SU-DHL-6 (cell line): Measurements from ENCODE around the gene ITGAV.

ENCODE experiments used
- H2AFZ ChIP-seq: fragments of 200-600 bp; sonication (generic); 2 replicates; pipeline ENCODE4 v1.6.1; 2014; ENCODE audit warnings: low read depth, mild to moderate bottlenecking, moderate library complexity, mixed read lengths, antibody characterized with exemption, low read length; ENCODE audit not compliant: severe bottlenecking
- H3F3A ChIP-seq: fragments of 200-600 bp; shearing (Covaris generic); 2 replicates; pipeline ENCODE4 v1.6.0; 2016; ENCODE audit warnings: antibody characterized with exemption, mild to moderate bottlenecking; ENCODE audit not compliant: insufficient read depth
- H3K27ac ChIP-seq: fragments of 200-600 bp; sonication (generic); 2 replicates; pipeline ENCODE4 v1.5.1; 2016; ENCODE audit warnings: low read depth, mild to moderate bottlenecking, low read length, moderate library complexity, mixed read lengths
- H3K27me3 ChIP-seq: fragments of 200-600 bp; sonication (generic), shearing (Covaris generic); 2 replicates; pipeline ENCODE4 v1.6.0; 2014; ENCODE audit warnings: mild to moderate bottlenecking, low read length
- H3K36me3 ChIP-seq: fragments of 200-600 bp; sonication (generic); 2 replicates; pipeline ENCODE4 v1.6.1; 2014; ENCODE audit warnings: mild to moderate bottlenecking, low read length, mixed read lengths
- H3K4me2 ChIP-seq: fragments of 300-600, 200-600 bp; shearing (Covaris generic), sonication (generic); 2 replicates; pipeline ENCODE4 v1.6.0; 2014; ENCODE audit warnings: low read length, low read depth, mild to moderate bottlenecking; ENCODE audit not compliant: poor library complexity, severe bottlenecking
- H3K4me3 ChIP-seq: fragments of 200-600 bp; sonication (generic); 2 replicates; pipeline ENCODE4 v1.5.1; 2014; ENCODE audit warnings: antibody characterized with exemption, low read length, mild to moderate bottlenecking, mixed read lengths; ENCODE audit not compliant: insufficient read depth, poor library complexity, severe bottlenecking
- H3K79me2 ChIP-seq: fragments of 200-600 bp; sonication (generic); 2 replicates; pipeline ENCODE4 v1.6.1; 2014; ENCODE audit warnings: mild to moderate bottlenecking, low read length, moderate library complexity; ENCODE audit not compliant: insufficient read depth
- H3K9ac ChIP-seq: fragments of 200-600 bp; sonication (generic); 2 replicates; pipeline ENCODE4 v1.7.0; 2014; ENCODE audit warnings: mild to moderate bottlenecking, low read length
- H3K9me2 ChIP-seq: fragments of 200-600 bp; sonication (generic); replicated peaks from 2 replicates; pipeline ENCODE4 v1.6.1; 2014; ENCODE audit warnings: low read length; ENCODE audit not compliant: insufficient read depth
- H3K9me3 ChIP-seq: fragments of 200-600 bp; sonication (generic); 2 replicates; pipeline ENCODE4 v1.6.1; 2014; ENCODE audit warnings: low read length, mixed read lengths; ENCODE audit not compliant: insufficient read depth
- H4K20me1 ChIP-seq: fragments of 200-600 bp; sonication (generic); 2 replicates; pipeline ENCODE4 v1.6.1; 2014; ENCODE audit warnings: low read depth, mild to moderate bottlenecking, antibody characterized with exemption, low read length, moderate library complexity, mixed read lengths
- EZH2phosphoT487 ChIP-seq: fragments of 200-600 bp; sonication (generic), shearing (Covaris generic); conservative IDR thresholded peaks from 2 replicates; pipeline ENCODE4 v1.6.1; 2018; ENCODE audit warnings: mild to moderate bottlenecking, antibody characterized with exemption, low read length, moderate library complexity, mixed read lengths
- TF ChIP-seq, protein P1 (sequence below): fragments of 200-600 bp; sonication (generic); IDR thresholded peaks from one replicate; pipeline ENCODE4 v1.5.1; 2017; ENCODE audit warnings: antibody characterized with exemption, mild to moderate bottlenecking, low read length, moderate library complexity; ENCODE audit not compliant: insufficient read depth, poor library complexity, severe bottlenecking

ITGAV gene

DNA sequence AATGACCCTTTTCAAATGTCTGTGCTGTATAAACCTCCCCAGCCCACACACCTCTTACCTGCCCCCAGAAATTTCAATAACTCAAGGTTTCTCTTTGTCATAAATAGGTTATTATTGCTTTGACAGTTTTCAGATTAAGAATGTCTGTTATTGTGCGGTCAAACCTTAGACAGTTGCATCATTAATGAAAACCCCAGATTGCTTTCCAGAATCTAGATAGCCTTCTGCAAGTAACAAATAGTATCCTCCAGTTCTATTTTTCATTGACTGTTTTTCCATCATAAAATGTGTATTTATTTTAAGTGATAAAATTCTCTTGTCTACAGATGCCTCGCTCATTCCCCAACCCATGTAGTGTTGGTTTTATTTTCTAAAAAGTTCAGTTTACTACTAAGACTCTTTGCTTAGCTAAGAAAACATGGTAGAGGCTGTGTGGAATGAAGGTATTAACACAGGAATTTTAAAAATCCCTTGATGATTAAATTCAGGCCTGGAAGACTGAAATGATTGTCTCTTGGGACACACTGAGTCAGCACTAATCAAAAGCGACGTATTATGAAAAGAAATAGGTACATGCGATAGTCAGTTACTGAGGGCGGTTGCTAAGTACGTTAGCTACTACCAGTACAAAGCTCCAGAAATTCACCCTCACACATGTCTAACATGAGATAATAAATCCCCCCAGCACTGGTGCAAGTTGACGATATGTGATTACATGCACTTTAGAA lies 38.4 kb upstream of the ITGAV start:
- no peaks in the 10 kb centered on the region for H3F3A ChIP-seq
- H3K9ac ChIP-seq: no peak overlapping the region
- H3K4me2 ChIP-seq: no peak overlapping the region
- no peak overlapping the region for H3K4me3 ChIP-seq
- no peak overlapping the region for H3K27ac ChIP-seq
- no peaks in the 10 kb centered on the region for H4K20me1 ChIP-seq
- no peaks in the 10 kb centered on the region for H3K9me2 ChIP-seq
- H3K79me2 ChIP-seq: no peaks in the 10 kb centered on the region
- H3K9me3 ChIP-seq: no peaks in the 10 kb centered on the region
- H3K36me3 ChIP-seq: no peaks in the 10 kb centered on the region
- TF ChIP-seq, protein P1, sequence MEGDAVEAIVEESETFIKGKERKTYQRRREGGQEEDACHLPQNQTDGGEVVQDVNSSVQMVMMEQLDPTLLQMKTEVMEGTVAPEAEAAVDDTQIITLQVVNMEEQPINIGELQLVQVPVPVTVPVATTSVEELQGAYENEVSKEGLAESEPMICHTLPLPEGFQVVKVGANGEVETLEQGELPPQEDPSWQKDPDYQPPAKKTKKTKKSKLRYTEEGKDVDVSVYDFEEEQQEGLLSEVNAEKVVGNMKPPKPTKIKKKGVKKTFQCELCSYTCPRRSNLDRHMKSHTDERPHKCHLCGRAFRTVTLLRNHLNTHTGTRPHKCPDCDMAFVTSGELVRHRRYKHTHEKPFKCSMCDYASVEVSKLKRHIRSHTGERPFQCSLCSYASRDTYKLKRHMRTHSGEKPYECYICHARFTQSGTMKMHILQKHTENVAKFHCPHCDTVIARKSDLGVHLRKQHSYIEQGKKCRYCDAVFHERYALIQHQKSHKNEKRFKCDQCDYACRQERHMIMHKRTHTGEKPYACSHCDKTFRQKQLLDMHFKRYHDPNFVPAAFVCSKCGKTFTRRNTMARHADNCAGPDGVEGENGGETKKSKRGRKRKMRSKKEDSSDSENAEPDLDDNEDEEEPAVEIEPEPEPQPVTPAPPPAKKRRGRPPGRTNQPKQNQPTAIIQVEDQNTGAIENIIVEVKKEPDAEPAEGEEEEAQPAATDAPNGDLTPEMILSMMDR: no peak
- no peak for TF ChIP-seq EZH2phosphoT487
- no peaks in the 10 kb centered on the region for H3K27me3 ChIP-seq
- no peak overlapping the region for H2AFZ ChIP-seq

DNA sequence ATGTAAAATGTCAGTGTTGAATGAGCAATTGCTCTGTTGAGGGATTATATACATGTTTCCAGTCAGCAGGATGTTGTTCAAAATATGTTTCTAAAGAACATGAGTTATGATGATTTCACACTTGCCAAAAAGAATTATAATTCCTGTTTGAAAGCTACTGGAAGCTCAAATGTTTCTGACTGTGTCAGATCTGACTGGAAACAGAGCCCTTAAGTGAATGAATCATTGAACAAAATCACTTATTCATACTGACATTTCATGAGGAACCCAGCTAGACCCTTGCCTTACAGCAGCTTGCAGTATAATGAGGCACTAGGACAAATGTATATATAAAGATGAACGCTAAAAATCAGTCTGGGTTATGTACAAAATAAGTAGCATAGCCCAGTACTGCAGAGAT lies 35.4 kb upstream of the ITGAV start:
- H2AFZ ChIP-seq: no peak overlapping the region
- no peaks in the 10 kb centered on the region for H3K36me3 ChIP-seq
- no peaks in the 10 kb centered on the region for H4K20me1 ChIP-seq
- H3K79me2 ChIP-seq: no peaks in the 10 kb centered on the region
- H3K4me3 ChIP-seq: no peak overlapping the region
- no peaks in the 10 kb centered on the region for H3K9me3 ChIP-seq
- H3F3A ChIP-seq: no peaks in the 10 kb centered on the region
- no peaks in the 10 kb centered on the region for H3K27me3 ChIP-seq
- no peaks in the 10 kb centered on the region for H3K9me2 ChIP-seq
- no peak overlapping the region for H3K9ac ChIP-seq
- no peak overlapping the region for H3K27ac ChIP-seq
- TF ChIP-seq, protein P1: no peak
- TF ChIP-seq EZH2phosphoT487: no peak
- H3K4me2 ChIP-seq: no peak overlapping the region

GRCh38 chr2:186554850-186555671 lies 34.8 kb upstream of the ITGAV start:
- no peak overlapping the region for H3K4me3 ChIP-seq
- no peaks in the 10 kb centered on the region for H3K9me3 ChIP-seq
- no peak overlapping the region for H3K9ac ChIP-seq
- no peak overlapping the region for H3K27ac ChIP-seq
- H3K36me3 ChIP-seq: no peaks in the 10 kb centered on the region
- H3K27me3 ChIP-seq: no peaks in the 10 kb centered on the region
- TF ChIP-seq, protein P1: no peak
- H4K20me1 ChIP-seq: no peaks in the 10 kb centered on the region
- no peak overlapping the region for H3K4me2 ChIP-seq
- H3K79me2 ChIP-seq: no peaks in the 10 kb centered on the region
- H3F3A ChIP-seq: no peaks in the 10 kb centered on the region
- no peaks in the 10 kb centered on the region for H3K9me2 ChIP-seq
- H2AFZ ChIP-seq: no peak overlapping the region
